Measurements from ENCODE around the gene NDEL1.

NDEL1 gene

GRCh38 chr17:8488901-8489300 lies 53.2 kb downstream of the NDEL1 start:
- no peak for DNase-seq (ENCODE audit: low spot score)
- Histone ChIP-seq H3K4me3 (no peak overlapping the region), H3K27ac (peak overlapping the region in 1 of 2 donors; percentile 56)
- no peak for TF ChIP-seq CTCF (IDR thresholded peaks at IDR 0.05)

GRCh38 chr17:8489841-8490240 lies 54.2 kb downstream of the NDEL1 start:
- no peak overlapping the region for H3K27ac ChIP-seq

GRCh38 chr17:8490256-8491023 lies 54.8 kb downstream of the NDEL1 start:
- no peak for DNase-seq (ENCODE audit: low spot score)

More at GRCh38 chr17:8489841-8490240, 54.2 kb downstream of the NDEL1 start:
- TF ChIP-seq CTCF (IDR thresholded peaks at IDR 0.05): no peak
- DNase-seq (ENCODE audit: low spot score): no peak
- H3K4me3 ChIP-seq: no peak overlapping the region

GRCh38 chr17:8492121-8492520 lies 56.4 kb downstream of the NDEL1 start:
- DNase-seq (ENCODE audit: low spot score): no peak
- TF ChIP-seq CTCF (IDR thresholded peaks at IDR 0.05): no peak
- no peak overlapping the region for H3K27ac ChIP-seq
- no peak overlapping the region for H3K4me3 ChIP-seq

More at GRCh38 chr17:8490256-8491023, 54.8 kb downstream of the NDEL1 start:
- Histone ChIP-seq H3K27ac (peak overlapping the region in 1 of 2 donors; percentile 49), H3K4me3 (no peak overlapping the region)
- no peak for TF ChIP-seq CTCF (IDR thresholded peaks at IDR 0.05)

- Histone ChIP-seq H3K27ac (peak overlapping the region in 1 of 2 donors; percentile 4), H3K4me3 (no peak overlapping the region)
- no peak for TF ChIP-seq CTCF (IDR thresholded peaks at IDR 0.05)
- DNase-seq (ENCODE audit: low spot score): no peak
Observed at GRCh38 chr17:8494021-8494420, 58.3 kb downstream of the NDEL1 start.

- no peak for DNase-seq (ENCODE audit: low spot score)
- TF ChIP-seq CTCF (IDR thresholded peaks at IDR 0.05): no peak
- H3K27ac ChIP-seq: peak overlapping the region in 1 of 2 donors; percentile 40
- no peak overlapping the region for H3K4me3 ChIP-seq
Observed at GRCh38 chr17:8494506-8495111, 58.9 kb downstream of the NDEL1 start.

- Histone ChIP-seq H3K4me3 (no peak overlapping the region), H3K27ac (peak overlapping the region in 1 of 2 donors; percentile 29)
- DNase-seq (ENCODE audit: low spot score): no peak
- no peak for TF ChIP-seq CTCF (IDR thresholded peaks at IDR 0.05)
Observed at GRCh38 chr17:8496081-8496480, 60.4 kb downstream of the NDEL1 start.
